Measurements from ENCODE around the gene WARS2.

Gene WARS2

GRCh38 chr1:119008483-119009311 is 131.8 kb downstream of the WARS2 start:
- Mint-ChIP-seq H3K4me3 (peak overlapping the region; percentile 64 to 85 (median 69)), H3K36me3 (ENCODE audit: low read depth) (no peaks in the 10 kb centered on the region), H3K9me3 (peaks cover 11% of the 10 kb centered on the region), H3K27ac (peak overlapping the region; percentile 19 to 67 (median 63)), H3K27me3 (ENCODE audit: low read depth) (peaks cover 51% of the 10 kb centered on the region), H3K4me1 (peaks cover 14% of the 10 kb centered on the region)
- peak; percentile 60 to 77 (median 64) for TF ChIP-seq CTCF (IDR thresholded peaks at IDR 0.05; ENCODE audit: unreplicated experiment in 3 of 3)

- TF ChIP-seq CTCF (IDR thresholded peaks at IDR 0.05; ENCODE audit: unreplicated experiment in 3 of 3), result no peak
- Mint-ChIP-seq H3K4me3 (peak overlapping the region; percentile 64 to 85 (median 69)), H3K27me3 (ENCODE audit: low read depth) (peaks cover 59% of the 10 kb centered on the region), H3K27ac (peak overlapping the region in 1 of 3 experiments; percentile 19), H3K9me3 (peaks cover 11% of the 10 kb centered on the region), H3K36me3 (ENCODE audit: low read depth) (no peaks in the 10 kb centered on the region), H3K4me1 (peaks cover 14% of the 10 kb centered on the region)
Observed at GRCh38 chr1:119007670-119008482, 132.6 kb downstream of the WARS2 start.

- peaks cover 65% of the 10 kb centered on the region for H3K27me3 Mint-ChIP-seq (ENCODE audit: low read depth)
- H3K4me3 Mint-ChIP-seq, result no peak overlapping the region
- no peak overlapping the region for H3K27ac Mint-ChIP-seq
- H3K9me3 Mint-ChIP-seq, result peaks cover 11% of the 10 kb centered on the region
- TF ChIP-seq CTCF (IDR thresholded peaks at IDR 0.05; ENCODE audit: unreplicated experiment in 3 of 3), result no peak
- H3K36me3 Mint-ChIP-seq (ENCODE audit: low read depth), result no peaks in the 10 kb centered on the region
- peaks cover 16% of the 10 kb centered on the region for H3K4me1 Mint-ChIP-seq
Observed at GRCh38 chr1:119007339-119007669, 133.1 kb downstream of the WARS2 start.

- H3K27ac Mint-ChIP-seq, result no peak overlapping the region
- H3K4me3 Mint-ChIP-seq, result peak overlapping the region; percentile 40 to 58 (median 45)
- no peak for TF ChIP-seq CTCF (IDR thresholded peaks at IDR 0.05; ENCODE audit: unreplicated experiment in 3 of 3)
- H3K9me3 Mint-ChIP-seq, result peaks cover 11% of the 10 kb centered on the region
- H3K4me1 Mint-ChIP-seq, result peaks cover 22% of the 10 kb centered on the region
- H3K36me3 Mint-ChIP-seq (ENCODE audit: low read depth), result no peaks in the 10 kb centered on the region
- H3K27me3 Mint-ChIP-seq (ENCODE audit: low read depth), result peaks cover 72% of the 10 kb centered on the region
Observed at GRCh38 chr1:119006406-119007279, 133.8 kb downstream of the WARS2 start.

- TF ChIP-seq CTCF (IDR thresholded peaks at IDR 0.05; ENCODE audit: unreplicated experiment in 3 of 3), result no peak
- H3K36me3 Mint-ChIP-seq (ENCODE audit: low read depth), result no peaks in the 10 kb centered on the region
- peak overlapping the region in 2 of 3 experiments; percentile 45 to 58 for H3K4me3 Mint-ChIP-seq
- H3K27ac Mint-ChIP-seq, result no peak overlapping the region
- H3K4me1 Mint-ChIP-seq, result peaks cover 23% of the 10 kb centered on the region
- peaks cover 80% of the 10 kb centered on the region for H3K27me3 Mint-ChIP-seq (ENCODE audit: low read depth)
- H3K9me3 Mint-ChIP-seq, result peaks cover 11% of the 10 kb centered on the region
Observed at GRCh38 chr1:119005724-119006405, 134.6 kb downstream of the WARS2 start.

All from nephron (organoid).